Smooth muscle cell (in vitro differentiated cells): ENCODE data around the gene B3GALNT2. TPM values are rescaled to one million over a fixed set of nuclear protein-coding genes. Genes with fewer than 3 reads are reported as not detected.
A peak's percentile ranks its signal among the peaks of the same experiment; 100 is the strongest.

Source experiments
- DNase-seq: peaks from one replicate; lab custom pipeline; 2025; ENCODE audit not compliant: unreplicated experiment; lab: John Stamatoyannopoulos, UW
- H2AFZ ChIP-seq: fragments of 200-600 bp; sonication (generic); 2 replicates; pipeline ENCODE4 v1.6.0; 2016; ENCODE audit warnings: antibody characterized with exemption, low read depth, mild to moderate bottlenecking
- H3F3A ChIP-seq: fragments of 200-600 bp; sonication (generic); 2 replicates; pipeline ENCODE4 v1.6.0; 2017; ENCODE audit warnings: antibody characterized with exemption, low read depth
- H3K27ac ChIP-seq: fragments of 200-600 bp; sonication (generic); 2 replicates; pipeline ENCODE4 v1.5.1; 2016; ENCODE audit warnings: low read depth, mild to moderate bottlenecking
- H3K27me3 ChIP-seq: fragments of 200-600 bp; sonication (generic); 2 replicates; pipeline ENCODE4 v1.6.1; 2016; ENCODE audit warnings: low read depth, mild to moderate bottlenecking
- H3K36me3 ChIP-seq: fragments of 200-600 bp; sonication (generic); 2 replicates; pipeline ENCODE4 v1.5.1; 2016; ENCODE audit warnings: low read depth
- H3K4me1 ChIP-seq: fragments of 200-600 bp; sonication (generic); 2 replicates; pipeline ENCODE4 v1.5.1; 2016; ENCODE audit warnings: low read depth
- H3K4me2 ChIP-seq: fragments of 200-600 bp; sonication (generic); 2 replicates; pipeline ENCODE4 v1.6.0; 2016; ENCODE audit warnings: mild to moderate bottlenecking
- H3K4me3 ChIP-seq: fragments of 200-600 bp; sonication (generic); 2 replicates; pipeline ENCODE4 v1.5.1; 2016; ENCODE audit warnings: mild to moderate bottlenecking
- H3K79me2 ChIP-seq: fragments of 200-600 bp; sonication (generic); 2 replicates; pipeline ENCODE4 v1.6.0; 2016; ENCODE audit warnings: low read depth, mild to moderate bottlenecking
- H3K9ac ChIP-seq: fragments of 200-600 bp; sonication (generic); 2 replicates; pipeline ENCODE4 v1.6.0; 2016; ENCODE audit warnings: low read depth
- H3K9me3 ChIP-seq: fragments of 200-600 bp; sonication (generic); replicated peaks from 2 replicates; pipeline ENCODE4 v1.5.1; 2016; ENCODE audit warnings: low read depth
- H4K20me1 ChIP-seq: fragments of 200-600 bp; sonication (generic); 2 replicates; pipeline ENCODE4 v1.6.0; 2016; ENCODE audit warnings: low read depth
- CTCF ChIP-seq: fragments of 200-600 bp; sonication (generic); IDR thresholded peaks from 2 replicates; pipeline ENCODE4 v1.5.1; 2017; ENCODE audit warnings: borderline replicate concordance, mild to moderate bottlenecking, antibody characterized with exemption; ENCODE audit not compliant: insufficient read depth, poor library complexity, severe bottlenecking
- WGBS: methylation state at CpG from one replicate; pipeline ENCODE4 v1.1.7; 2016; ENCODE audit warnings: low lambda C conversion rate; 5-methylcytosine and 5-hydroxymethylcytosine counted together
- polyA plus RNA-seq: library from polyadenylated mRNA; unstranded; fragments of >200 nt; fragmentation: Nextera tagmentation; extraction: Ambion mirVana; gene quantifications from 2 replicates; pipeline ENCODE4 v1.2.1, GENCODE V29; 2016
- small RNA-seq: library from RNA; depleted of rRNA; stranded (forward); fragments of <200 nt; gene quantifications from one replicate; pipeline ENCODE3, GENCODE V24; 2014
- total RNA-seq: library from RNA; depleted of rRNA; stranded (reverse); fragments of >200 nt; gene quantifications from 2 replicates; pipeline ENCODE4 v1.2.3, GENCODE V29; 2014

The B3GALNT2 gene
- total and polyA plus RNA-seq, 2 experiments from 2014 or later, result 8.2 to 22.7 TPM

- peak overlapping the region; percentile 75 for H3K27ac ChIP-seq
- no peaks in the 10 kb centered on the region for H3K27me3 ChIP-seq
- H3K4me1 ChIP-seq, result no peaks in the 10 kb centered on the region
- H3K9ac ChIP-seq, result no peak overlapping the region
- no peak for DNase-seq
- H3K9me3 ChIP-seq, result no peaks in the 10 kb centered on the region
- H3F3A ChIP-seq, result peaks cover 4% of the 10 kb centered on the region
- H4K20me1 ChIP-seq, result peaks cover 11% of the 10 kb centered on the region
- peaks cover 48% of the 10 kb centered on the region for H3K79me2 ChIP-seq
- WGBS, result 100% methylated on average over 1 of the region's 1 CpG
- TF ChIP-seq CTCF, result no peak
- no peak overlapping the region for H3K4me3 ChIP-seq
- H2AFZ ChIP-seq, result no peak overlapping the region
- H3K36me3 ChIP-seq, result no peaks in the 10 kb centered on the region
- no peak overlapping the region for H3K4me2 ChIP-seq
Measured at GRCh38 chr1:235403593-235403992, 100.7 kb downstream of the B3GALNT2 start.

- no peak for TF ChIP-seq CTCF
- Histone ChIP-seq H3K9me3 (no peaks in the 10 kb centered on the region), H3F3A (peaks cover 7% of the 10 kb centered on the region), H3K79me2 (peaks cover 50% of the 10 kb centered on the region), H4K20me1 (peaks cover 18% of the 10 kb centered on the region), H3K4me1 (no peaks in the 10 kb centered on the region), H3K9ac (peak overlapping the region; percentile 43), H3K27me3 (no peaks in the 10 kb centered on the region), H3K36me3 (no peaks in the 10 kb centered on the region), H3K4me3 (no peak overlapping the region), H3K27ac (peak overlapping the region; percentile 75), H2AFZ (no peak overlapping the region), H3K4me2 (no peak overlapping the region)
- DNase-seq, result no peak
- 70% methylated on average over 7 of the region's 7 CpGs for WGBS
Measured at GRCh38 chr1:235402457-235403200, 101.6 kb downstream of the B3GALNT2 start.

- Histone ChIP-seq H3K4me2 (no peak overlapping the region), H3F3A (peaks cover 7% of the 10 kb centered on the region), H3K27me3 (no peaks in the 10 kb centered on the region), H3K9me3 (no peaks in the 10 kb centered on the region), H2AFZ (no peak overlapping the region), H3K79me2 (peaks cover 57% of the 10 kb centered on the region), H3K36me3 (no peaks in the 10 kb centered on the region), H3K9ac (no peak overlapping the region), H3K4me3 (no peak overlapping the region), H3K4me1 (no peaks in the 10 kb centered on the region), H3K27ac (no peak overlapping the region), H4K20me1 (peaks cover 18% of the 10 kb centered on the region)
- WGBS, result 92% methylated on average over 4 of the region's 4 CpGs
- DNase-seq, result no peak
- TF ChIP-seq CTCF, result no peak
Measured at GRCh38 chr1:235401251-235401650, 103.0 kb downstream of the B3GALNT2 start.

Small RNA genes within 50 kb of the gene (small RNA-seq; reads per million reads assigned to genes)
- not detected for gene MTCO3P46
- not detected for gene MTND4LP21
- not detected for gene RPS21P1

Other genes with a start within 250 kb of the B3GALNT2 start
- gene ARID4B, start 176.3 kb downstream of the B3GALNT2 start, total RNA-seq, result 33.2 and 40.3 TPM in 2 replicates
- 29.0 and 39.1 TPM in 2 replicates for gene ARID4B, start 176.3 kb downstream of the B3GALNT2 start, polyA plus RNA-seq
- gene GGPS1, start 175.9 kb downstream of the B3GALNT2 start, total RNA-seq, result 41.3 and 45.8 TPM in 2 replicates
- 47.5 and 48.1 TPM in 2 replicates for gene GGPS1, start 175.9 kb downstream of the B3GALNT2 start, polyA plus RNA-seq
- gene TBCE, start 137.0 kb downstream of the B3GALNT2 start, total RNA-seq, result 24.0 and 31.1 TPM in 2 replicates
- 28.4 and 30.5 TPM in 2 replicates for gene TBCE, start 137.0 kb downstream of the B3GALNT2 start, polyA plus RNA-seq
- gene GNG4, start 145.3 kb upstream of the B3GALNT2 start, total RNA-seq, result 0.58 and 3.1 TPM in 2 replicates
- 2.6 and 2.7 TPM in 2 replicates for gene GNG4, start 145.3 kb upstream of the B3GALNT2 start, polyA plus RNA-seq